ENCODE results near the gene FBXO45. TPM values are rescaled to one million over a fixed set of nuclear protein-coding genes. Genes with fewer than 3 reads are reported as not detected.
"Not testable (repeated sequence)": the region's sequence is repeated elsewhere in the genome, so short reads cannot be mapped to it uniquely, and the experiment has no call there.

Gene FBXO45
- total RNA-seq, 1 donor from 2014 or later, result 11.3 TPM

GRCh38 chr3:196609805-196610515 lies 41.5 kb downstream of the FBXO45 start:
- no peak for DNase-seq (ENCODE audit: low read depth)
- no peaks in the 10 kb centered on the region for H3K4me1 ChIP-seq (ENCODE audit: insufficient read depth, low read length)
- peaks cover 7% of the 10 kb centered on the region for H3K27me3 ChIP-seq (ENCODE audit: insufficient read depth, low read length)
- FAIRE-seq, result no peak
- H3K9ac ChIP-seq (ENCODE audit: low read length), result no peak overlapping the region
- H2AFZ ChIP-seq (ENCODE audit: low read depth, low read length), result no peak overlapping the region
- H3K4me3 ChIP-seq (ENCODE audit: insufficient read depth, low read depth, low read length), result no peak overlapping the region
- Mint-ChIP-seq H3K27ac (ENCODE audit: unreplicated experiment) (no peak overlapping the region), H3K4me3 (ENCODE audit: unreplicated experiment) (no peak overlapping the region), H3K36me3 (ENCODE audit: low read depth, unreplicated experiment) (no peaks in the 10 kb centered on the region), H3K4me1 (ENCODE audit: low read depth, unreplicated experiment) (peaks cover 4% of the 10 kb centered on the region), H3K9me3 (ENCODE audit: unreplicated experiment) (no peaks in the 10 kb centered on the region), H3K27me3 (ENCODE audit: low read depth, unreplicated experiment) (no peaks in the 10 kb centered on the region)
- no peaks in the 10 kb centered on the region for H3K9me3 ChIP-seq (ENCODE audit: insufficient read depth, low read depth, low read length)
- H4K20me1 ChIP-seq (ENCODE audit: insufficient read depth, low read length), result no peaks in the 10 kb centered on the region
- H3K79me2 ChIP-seq (ENCODE audit: insufficient read depth, low read length), result no peaks in the 10 kb centered on the region
- TF ChIP-seq CTCF (IDR thresholded peaks at IDR 0.05; ENCODE audit: insufficient read depth, low read depth, low read length) (no peak), EZH2 (IDR thresholded peaks at IDR 0.05; ENCODE audit: insufficient read depth, low read length) (no peak)
- no peaks in the 10 kb centered on the region for H3K36me3 ChIP-seq (ENCODE audit: insufficient read depth, low read length)
- H3K27ac ChIP-seq (ENCODE audit: low read depth, low read length), result no peak overlapping the region
- no peak overlapping the region for H3K4me2 ChIP-seq (ENCODE audit: low read length)

GRCh38 chr3:196611761-196612483 lies 43.5 kb downstream of the FBXO45 start:
- no peak overlapping the region for H3K9ac ChIP-seq (ENCODE audit: low read length)
- no peak for TF ChIP-seq EZH2 (IDR thresholded peaks at IDR 0.05; ENCODE audit: insufficient read depth, low read length)
- no peak for TF ChIP-seq CTCF (IDR thresholded peaks at IDR 0.05; ENCODE audit: insufficient read depth, low read depth, low read length)
- no peaks in the 10 kb centered on the region for H3K9me3 ChIP-seq (ENCODE audit: insufficient read depth, low read depth, low read length)
- Mint-ChIP-seq H3K27ac (ENCODE audit: unreplicated experiment) (no peak overlapping the region), H3K9me3 (ENCODE audit: unreplicated experiment) (no peaks in the 10 kb centered on the region), H3K27me3 (ENCODE audit: low read depth, unreplicated experiment) (no peaks in the 10 kb centered on the region), H3K36me3 (ENCODE audit: low read depth, unreplicated experiment) (no peaks in the 10 kb centered on the region), H3K4me1 (ENCODE audit: low read depth, unreplicated experiment) (peaks cover 4% of the 10 kb centered on the region), H3K4me3 (ENCODE audit: unreplicated experiment) (no peak overlapping the region)
- no peak for DNase-seq (ENCODE audit: low read depth)
- H3K27me3 ChIP-seq (ENCODE audit: insufficient read depth, low read length), result peaks cover 2% of the 10 kb centered on the region
- no peaks in the 10 kb centered on the region for H3K79me2 ChIP-seq (ENCODE audit: insufficient read depth, low read length)
- FAIRE-seq, result no peak
- H4K20me1 ChIP-seq (ENCODE audit: insufficient read depth, low read length), result no peaks in the 10 kb centered on the region
- H2AFZ ChIP-seq (ENCODE audit: low read depth, low read length), result no peak overlapping the region
- no peak overlapping the region for H3K27ac ChIP-seq (ENCODE audit: low read depth, low read length)
- no peaks in the 10 kb centered on the region for H3K4me1 ChIP-seq (ENCODE audit: insufficient read depth, low read length)
- no peaks in the 10 kb centered on the region for H3K36me3 ChIP-seq (ENCODE audit: insufficient read depth, low read length)
- H3K4me2 ChIP-seq (ENCODE audit: low read length), result no peak overlapping the region
- no peak overlapping the region for H3K4me3 ChIP-seq (ENCODE audit: insufficient read depth, low read depth, low read length)

- H3K4me3 ChIP-seq (ENCODE audit: insufficient read depth, low read depth, low read length); H3K9me3 ChIP-seq (ENCODE audit: insufficient read depth, low read depth, low read length); FAIRE-seq; H3K36me3 Mint-ChIP-seq (ENCODE audit: low read depth, unreplicated experiment); H3K36me3 ChIP-seq (ENCODE audit: insufficient read depth, low read length); H3K27me3 ChIP-seq (ENCODE audit: insufficient read depth, low read length); H3K9me3 Mint-ChIP-seq (ENCODE audit: unreplicated experiment); H3K9ac ChIP-seq (ENCODE audit: low read length); H4K20me1 ChIP-seq (ENCODE audit: insufficient read depth, low read length); H3K27ac ChIP-seq (ENCODE audit: low read depth, low read length); H2AFZ ChIP-seq (ENCODE audit: low read depth, low read length); DNase-seq (ENCODE audit: low read depth); H3K4me2 ChIP-seq (ENCODE audit: low read length); H3K27me3 Mint-ChIP-seq (ENCODE audit: low read depth, unreplicated experiment); H3K79me2 ChIP-seq (ENCODE audit: insufficient read depth, low read length); H3K27ac Mint-ChIP-seq (ENCODE audit: unreplicated experiment); H3K4me1 Mint-ChIP-seq (ENCODE audit: low read depth, unreplicated experiment); H3K4me3 Mint-ChIP-seq (ENCODE audit: unreplicated experiment); H3K4me1 ChIP-seq (ENCODE audit: insufficient read depth, low read length): not testable (repeated sequence)
These were observed 46.8 kb downstream of the FBXO45 start for GRCh38 chr3:196615234-196615633.
